GM18511 (cell line): ENCODE results near the gene SMOC1.

ENCODE experiments used
- ATAC-seq: cut with Tn5 transposase; IDR thresholded peaks from one replicate; pipeline ENCODE4 v1.9.1; 2021; ENCODE audit warnings: mild to moderate bottlenecking, moderate library complexity; ENCODE audit not compliant: unreplicated experiment

Gene SMOC1

GRCh38 chr14:70032447-70032846, 153.2 kb downstream of the SMOC1 start:
- ATAC-seq, result no peak

GRCh38 chr14:70033116-70033515, 153.9 kb downstream of the SMOC1 start:
- no peak for ATAC-seq

- ATAC-seq, result no peak
Observed at GRCh38 chr14:70033561-70033960, 154.3 kb downstream of the SMOC1 start.

- no peak for ATAC-seq
Observed at GRCh38 chr14:70034257-70034656, 155.0 kb downstream of the SMOC1 start.

- ATAC-seq, result no peak
Observed at GRCh38 chr14:70036665-70037064, 157.4 kb downstream of the SMOC1 start.

GRCh38 chr14:70043001-70043400, 163.8 kb downstream of the SMOC1 start:
- no peak for ATAC-seq

- no peak for ATAC-seq
Observed at GRCh38 chr14:70045310-70045709, 166.1 kb downstream of the SMOC1 start.

- ATAC-seq, result no peak
Observed at GRCh38 chr14:70045844-70046535, 166.8 kb downstream of the SMOC1 start.

GRCh38 chr14:70047598-70048312, 168.5 kb downstream of the SMOC1 start:
- ATAC-seq, result no peak

GRCh38 chr14:70048313-70048654, 169.1 kb downstream of the SMOC1 start:
- no peak for ATAC-seq

- no peak for ATAC-seq
Observed at GRCh38 chr14:70049605-70050004, 170.4 kb downstream of the SMOC1 start.

- no peak for ATAC-seq
Observed at GRCh38 chr14:70050136-70050535, 170.9 kb downstream of the SMOC1 start.

- no peak for ATAC-seq
Observed at GRCh38 chr14:70052990-70053389, 173.8 kb downstream of the SMOC1 start.

GRCh38 chr14:70057519-70058136, 178.4 kb downstream of the SMOC1 start:
- no peak for ATAC-seq

GRCh38 chr14:70059545-70059944, 180.3 kb downstream of the SMOC1 start:
- ATAC-seq, result no peak

GRCh38 chr14:70061108-70061507, 181.9 kb downstream of the SMOC1 start:
- no peak for ATAC-seq

GRCh38 chr14:70064136-70064865, 185.1 kb downstream of the SMOC1 start:
- ATAC-seq, result no peak

GRCh38 chr14:70067810-70068209, 188.6 kb downstream of the SMOC1 start:
- no peak for ATAC-seq

GRCh38 chr14:70069186-70069585, 190.0 kb downstream of the SMOC1 start:
- no peak for ATAC-seq

GRCh38 chr14:70073924-70074566, 194.8 kb downstream of the SMOC1 start:
- no peak for ATAC-seq

GRCh38 chr14:70077005-70077404, 197.8 kb downstream of the SMOC1 start:
- ATAC-seq, result no peak
